LNCaP clone FGC (cell line): Measurements from ENCODE around the gene UBE2Q2.
"Not testable (repeated sequence)": the region's sequence is repeated elsewhere in the genome, so short reads cannot be mapped to it uniquely, and the experiment has no call there.

Experiments
- DNase-seq: peaks from one replicate; pipeline ENCODE4 v3.0.0-alpha.2; 2011; ENCODE audit warnings: low read depth
- H3K4me3 ChIP-seq: 2 replicates; pipeline ENCODE4 v1.5.1; 2011; ENCODE audit warnings: mild to moderate bottlenecking, low read depth, low read length, control low read depth
- CTCF ChIP-seq: IDR thresholded peaks from 2 replicates; pipeline ENCODE4 v1.5.1; 2012; ENCODE audit warnings: mild to moderate bottlenecking; ENCODE audit not compliant: control insufficient read depth, insufficient read depth; ENCODE audit errors: extremely low read depth

Gene UBE2Q2

GRCh38 chr15:75869446-75869845, 26.2 kb downstream of the UBE2Q2 start:
- H3K4me3 ChIP-seq = no peak overlapping the region
- no peak for DNase-seq
- no peak for TF ChIP-seq CTCF

GRCh38 chr15:75871589-75871988, 28.3 kb downstream of the UBE2Q2 start:
- H3K4me3 ChIP-seq, DNase-seq: not testable (repeated sequence)

- no peak for DNase-seq
- H3K4me3 ChIP-seq = no peak overlapping the region
- TF ChIP-seq CTCF = no peak
Observed at GRCh38 chr15:75872403-75872990, 29.2 kb downstream of the UBE2Q2 start.

GRCh38 chr15:75884041-75884440, 40.8 kb downstream of the UBE2Q2 start:
- no peak for TF ChIP-seq CTCF
- H3K4me3 ChIP-seq = no peak overlapping the region
- no peak for DNase-seq

- DNase-seq = no peak
- no peak overlapping the region for H3K4me3 ChIP-seq
- TF ChIP-seq CTCF = no peak
Observed at GRCh38 chr15:75887178-75887577, 43.9 kb downstream of the UBE2Q2 start.

GRCh38 chr15:75891895-75892294, 48.6 kb downstream of the UBE2Q2 start:
- no peak for DNase-seq
- no peak for TF ChIP-seq CTCF
- no peak overlapping the region for H3K4me3 ChIP-seq

- no peak for TF ChIP-seq CTCF
- no peak overlapping the region for H3K4me3 ChIP-seq
- DNase-seq = no peak
Observed at GRCh38 chr15:75895731-75896130, 52.5 kb downstream of the UBE2Q2 start.
